Stimulated activated CD8-positive, alpha-beta memory T cell treated with anti-CD3 and anti-CD28 coated beads, Interleukin-2, amount 100 ng/mL, for 1 hour (primary cell): Measurements from ENCODE around the gene RBM47.
"Not testable (repeated sequence)": the region's sequence is repeated elsewhere in the genome, so short reads cannot be mapped to it uniquely, and the experiment has no call there.

Source experiments
- DNase-seq, 2 donors: peaks; one replicate each; pipeline ENCODE4 v3.0.0-alpha.2; 2020; ENCODE audit warnings: low read depth in 2 of 2

The RBM47 gene

GRCh38 chr4:40629401-40630334 lies at the start of gene RBM47:
RBM47 (minus strand) TSS chr4:40629864; CDS start chr4:40438893, 190,971 bp downstream.
- DNase-seq: peak in 1 of 2 donors; percentile 9

GRCh38 chr4:40678421-40678820 lies 48.8 kb upstream of the RBM47 start:
- DNase-seq: no peak

- DNase-seq: no peak
Measured at GRCh38 chr4:40675166-40675565, 45.5 kb upstream of the RBM47 start.

GRCh38 chr4:40672528-40673522 lies 43.2 kb upstream of the RBM47 start:
- no peak for DNase-seq

GRCh38 chr4:40669504-40669903 lies 39.8 kb upstream of the RBM47 start:
- no peak for DNase-seq

GRCh38 chr4:40665842-40666241 lies 36.2 kb upstream of the RBM47 start:
- no peak for DNase-seq

- no peak for DNase-seq
Measured at GRCh38 chr4:40662962-40663604, 33.4 kb upstream of the RBM47 start.

- DNase-seq: no peak
Measured at GRCh38 chr4:40661803-40662202, 32.1 kb upstream of the RBM47 start.

GRCh38 chr4:40656201-40656863 lies 26.7 kb upstream of the RBM47 start:
- DNase-seq: no peak

GRCh38 chr4:40651280-40651679 lies 21.6 kb upstream of the RBM47 start:
- DNase-seq: no peak

- DNase-seq: no peak
Measured at GRCh38 chr4:40649321-40649720, 19.7 kb upstream of the RBM47 start.

- DNase-seq: no peak
Measured at GRCh38 chr4:40648742-40649281, 19.1 kb upstream of the RBM47 start.

- no peak for DNase-seq
Measured at GRCh38 chr4:40648131-40648530, 18.5 kb upstream of the RBM47 start.

GRCh38 chr4:40645586-40645985 lies 15.9 kb upstream of the RBM47 start:
- no peak for DNase-seq

- no peak for DNase-seq
Measured at GRCh38 chr4:40632080-40632479, 2.4 kb upstream of the RBM47 start.

GRCh38 chr4:40630335-40631021 lies 814 bp upstream of the RBM47 start:
- no peak for DNase-seq

- no peak for DNase-seq
Measured at GRCh38 chr4:40628888-40629287, 776 bp downstream of the RBM47 start.

- not testable (repeated sequence) for DNase-seq
Measured at GRCh38 chr4:40628407-40628806, 1.3 kb downstream of the RBM47 start.

GRCh38 chr4:40627540-40627939 lies 2.1 kb downstream of the RBM47 start:
- no peak for DNase-seq
